Brain microvascular endothelial cell (primary cell): Measurements from ENCODE around the gene REG3G.
"Not testable (repeated sequence)": the region's sequence is repeated elsewhere in the genome, so short reads cannot be mapped to it uniquely, and the experiment has no call there.

ENCODE experiments used
- DNase-seq: peaks from one replicate; pipeline ENCODE4 v3.0.0-alpha.2; 2020
- H3K27ac ChIP-seq: fragments of 250-450 bp; sonication (Bioruptor Pico); 2 replicates; pipeline ENCODE4 v1.5.1; 2020; ENCODE audit warnings: mild to moderate bottlenecking, moderate library complexity
- H3K27me3 ChIP-seq: fragments of 250-450 bp; sonication (Bioruptor Pico); replicated peaks from 2 replicates; pipeline ENCODE4 v1.5.1; 2020; ENCODE audit warnings: mild to moderate bottlenecking
- H3K36me3 ChIP-seq: fragments of 250-450 bp; sonication (Bioruptor Pico); replicated peaks from 2 replicates; pipeline ENCODE4 v1.5.1; 2020; ENCODE audit warnings: mild to moderate bottlenecking
- H3K4me3 ChIP-seq: 2 replicates; pipeline ENCODE4 v1.5.1; 2011; ENCODE audit warnings: low read depth, mild to moderate bottlenecking, control low read depth, low read length, moderate library complexity
- CTCF ChIP-seq: IDR thresholded peaks from 2 replicates; pipeline ENCODE4 v1.5.1; 2011; ENCODE audit warnings: low read depth, mild to moderate bottlenecking, moderate library complexity, low read length, control low read depth, inconsistent platforms; ENCODE audit errors: missing control alignments
- in situ Hi-C: cut with HindIII; loops from 2 replicates; pipeline ENCODE4 v1.10.0; 2017; ENCODE audit warnings: low sequenced_read_pairs, low pct_ligation_motif_present

The REG3G gene

GRCh38 chr2:79016342-79016741 lies 9.2 kb upstream of the REG3G start:
- no peaks in the 10 kb centered on the region for H3K36me3 ChIP-seq
- DNase-seq, result no peak
- no peak overlapping the region for H3K27ac ChIP-seq
- H3K27me3 ChIP-seq, result no peaks in the 10 kb centered on the region
- in situ Hi-C loops, result no loop called here
- no peak for TF ChIP-seq CTCF
- no peak overlapping the region for H3K4me3 ChIP-seq

DNA sequence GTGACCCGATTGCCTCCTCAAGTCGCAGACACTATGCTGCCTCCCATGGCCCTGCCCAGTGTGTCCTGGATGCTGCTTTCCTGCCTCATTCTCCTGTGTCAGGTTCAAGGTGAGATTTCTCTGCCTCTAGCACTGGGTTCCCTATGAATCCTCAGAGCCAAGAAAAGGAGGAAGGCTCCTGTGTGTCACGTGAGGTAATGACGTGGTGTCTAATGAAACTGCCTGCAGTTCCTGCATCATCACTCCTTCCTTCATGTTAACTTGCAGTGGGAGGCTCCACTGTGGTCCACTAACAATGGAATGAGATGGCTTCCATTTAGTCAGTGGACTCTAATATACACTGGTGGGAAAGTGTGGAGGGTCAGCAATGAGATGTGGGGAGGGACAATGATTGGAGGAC lies 559 bp downstream of the REG3G start:
- in situ Hi-C loops, result no loop called here
- H3K4me3 ChIP-seq, result no peak overlapping the region
- no peaks in the 10 kb centered on the region for H3K27me3 ChIP-seq
- TF ChIP-seq CTCF, result no peak
- no peaks in the 10 kb centered on the region for H3K36me3 ChIP-seq
- no peak overlapping the region for H3K27ac ChIP-seq
- DNase-seq, result no peak

DNA sequence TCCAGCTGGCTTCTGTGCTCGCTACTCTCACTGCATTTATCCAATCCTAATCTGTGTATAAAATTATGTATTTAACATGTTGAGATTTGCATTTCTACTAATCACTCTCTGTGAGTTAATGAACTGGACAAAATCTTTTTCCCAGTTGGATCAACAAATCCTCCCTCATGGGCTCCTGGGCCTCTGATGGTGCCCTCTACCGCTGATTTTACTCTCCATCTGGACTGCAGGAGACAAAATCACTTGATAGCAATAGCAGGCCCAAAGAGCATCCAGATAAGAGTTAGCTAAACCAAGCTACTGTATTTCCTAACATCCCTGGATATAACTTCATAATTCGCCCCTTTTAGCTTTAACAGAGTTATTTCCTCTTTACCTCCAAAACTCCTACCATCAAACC lies 14.4 kb downstream of the REG3G start:
- in situ Hi-C loops, result no loop called here
- no peak overlapping the region for H3K4me3 ChIP-seq
- H3K27me3 ChIP-seq, result no peaks in the 10 kb centered on the region
- no peaks in the 10 kb centered on the region for H3K36me3 ChIP-seq
- no peak overlapping the region for H3K27ac ChIP-seq
- TF ChIP-seq CTCF, result no peak
- no peak for DNase-seq

DNA sequence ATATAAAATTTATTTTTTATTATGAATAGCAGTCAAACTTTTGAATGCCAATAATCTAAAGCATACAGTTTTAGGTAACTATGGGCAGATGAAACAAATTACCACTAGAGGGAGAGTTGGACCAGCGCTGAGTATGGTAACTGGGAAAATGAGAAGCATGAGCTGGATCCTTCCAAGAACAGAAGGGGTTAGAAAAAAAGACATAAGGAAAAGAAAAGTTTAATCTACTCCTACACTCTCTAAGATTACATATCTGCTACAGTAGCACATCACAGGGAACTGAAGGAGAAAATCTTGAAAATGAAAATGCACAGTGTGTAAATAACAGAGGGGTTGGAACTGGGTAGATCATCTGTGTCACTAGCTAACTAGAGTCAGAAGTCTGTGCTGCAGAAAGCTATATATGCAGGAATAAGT lies 15.5 kb downstream of the REG3G start:
- TF ChIP-seq CTCF, result no peak
- H3K27ac ChIP-seq, result no peak overlapping the region
- in situ Hi-C loops, result no loop called here
- H3K27me3 ChIP-seq, result no peaks in the 10 kb centered on the region
- no peak for DNase-seq
- H3K36me3 ChIP-seq, result no peaks in the 10 kb centered on the region
- H3K4me3 ChIP-seq, result no peak overlapping the region

DNA sequence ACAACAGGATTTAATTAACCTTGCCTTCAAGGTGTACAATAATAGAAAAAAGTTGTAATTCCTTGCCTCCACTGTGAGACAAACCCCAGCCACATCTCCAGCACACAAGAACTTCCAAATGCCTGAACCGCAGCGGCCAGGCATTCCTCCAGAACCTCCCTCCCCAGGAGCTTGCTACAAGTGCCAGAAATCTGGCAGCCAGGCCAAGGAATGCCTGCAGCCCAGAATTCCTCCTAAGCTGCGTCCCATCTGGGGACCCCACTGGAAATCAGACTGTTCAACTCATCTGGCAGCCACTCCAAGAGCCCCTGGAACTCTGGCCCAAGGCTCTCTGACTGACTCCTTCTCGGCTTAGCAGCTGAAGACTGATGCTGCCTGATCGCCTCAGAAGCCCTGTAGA lies 28.0 kb downstream of the REG3G start:
- H3K27me3 ChIP-seq, in situ Hi-C loops, H3K27ac ChIP-seq, H3K36me3 ChIP-seq, DNase-seq, H3K4me3 ChIP-seq: not testable (repeated sequence)

GRCh38 chr2:79054769-79055168 lies 29.3 kb downstream of the REG3G start:
- H3K27ac ChIP-seq, H3K4me3 ChIP-seq, H3K36me3 ChIP-seq, DNase-seq, H3K27me3 ChIP-seq, in situ Hi-C loops: not testable (repeated sequence)

- Histone ChIP-seq H3K27ac (no peak overlapping the region), H3K36me3 (no peaks in the 10 kb centered on the region), H3K4me3 (no peak overlapping the region), H3K27me3 (no peaks in the 10 kb centered on the region)
- no peak for TF ChIP-seq CTCF
- in situ Hi-C loops, result no loop called here
- DNase-seq, result no peak
Observed at GRCh38 chr2:79065201-79065600, 39.7 kb downstream of the REG3G start.
